SK-N-SH treated with all-trans-retinoic acid at 6 μM for 48 hours (cell line): ENCODE results near the gene KLHL5.

Experiments used
- ATAC-seq: fragments of 200-7000 bp; cut with Tn5 transposase; 3 replicates; pipeline ENCODE4 v1.9.1; 2020; ENCODE audit warnings: mild to moderate bottlenecking, moderate library complexity
- BACH2 ChIP-seq: fragments of 250-450 bp; sonication (Bioruptor Pico); IDR thresholded peaks from 2 replicates; pipeline ENCODE4 v1.9.0; 2021; ENCODE audit warnings: mild to moderate bottlenecking, borderline replicate concordance
- CREB5 ChIP-seq: fragments of 250-450 bp; sonication (Bioruptor Pico); IDR thresholded peaks from 2 replicates; pipeline ENCODE4 v1.5.1; 2020; ENCODE audit warnings: low read depth, mild to moderate bottlenecking, moderate library complexity
- CSDC2 ChIP-seq: fragments of 250-450 bp; sonication (Bioruptor Pico); IDR thresholded peaks from 2 replicates; pipeline ENCODE4 v1.5.0; 2020; ENCODE audit warnings: mild to moderate bottlenecking, moderate library complexity
- CSRNP3 ChIP-seq: fragments of 250-450 bp; sonication (Bioruptor Pico); IDR thresholded peaks from 2 replicates; pipeline ENCODE4 v1.5.1; 2021; ENCODE audit warnings: mild to moderate bottlenecking, moderate library complexity
- ESRRG ChIP-seq: fragments of 250-450 bp; sonication (Bioruptor Pico); IDR thresholded peaks from 2 replicates; pipeline ENCODE4 v1.6.1; 2021; ENCODE audit warnings: mild to moderate bottlenecking
- GLIS3 ChIP-seq: fragments of 250-450 bp; sonication (Bioruptor Pico); IDR thresholded peaks from 2 replicates; pipeline ENCODE4 v1.5.0; 2020; ENCODE audit warnings: mild to moderate bottlenecking, moderate library complexity
- ISL1 ChIP-seq: fragments of 250-450 bp; sonication (Bioruptor Pico); IDR thresholded peaks from 2 replicates; pipeline ENCODE4 v2.1.2; 2022; ENCODE audit warnings: mild to moderate bottlenecking, moderate library complexity
- OSR1 ChIP-seq: fragments of 250-450 bp; sonication (Bioruptor Pico); IDR thresholded peaks from 2 replicates; pipeline ENCODE4 v1.8.0; 2022; ENCODE audit warnings: moderate library complexity, mild to moderate bottlenecking, inconsistent platforms
- PATZ1 ChIP-seq: fragments of 250-450 bp; sonication (Bioruptor Pico); IDR thresholded peaks from 2 replicates; pipeline ENCODE4 v1.8.0; 2020; ENCODE audit warnings: mild to moderate bottlenecking, moderate library complexity, borderline replicate concordance
- POU6F1 ChIP-seq: fragments of 250-450 bp; sonication (Bioruptor Pico); IDR thresholded peaks from 2 replicates; pipeline ENCODE4 v1.8.0; 2021; ENCODE audit warnings: low read depth, mild to moderate bottlenecking, moderate library complexity, borderline replicate concordance
- PPARA ChIP-seq: fragments of 250-450 bp; sonication (Bioruptor Pico); IDR thresholded peaks from 2 replicates; pipeline ENCODE4 v1.5.0; 2020; ENCODE audit warnings: mild to moderate bottlenecking, borderline replicate concordance
- RARB ChIP-seq: fragments of 250-450 bp; sonication (Bioruptor Pico); IDR thresholded peaks from 2 replicates; pipeline ENCODE4 v1.8.0; 2021; ENCODE audit warnings: mild to moderate bottlenecking, moderate library complexity
- SNAI2 ChIP-seq: fragments of 250-450 bp; sonication (Bioruptor Pico); IDR thresholded peaks from 2 replicates; pipeline ENCODE4 v1.5.0; 2020; ENCODE audit warnings: mild to moderate bottlenecking, moderate library complexity
- TCF4 ChIP-seq: fragments of 250-450 bp; sonication (Bioruptor Pico); IDR thresholded peaks from 2 replicates; pipeline ENCODE4 v1.8.0; 2021; ENCODE audit warnings: mild to moderate bottlenecking, moderate library complexity, borderline replicate concordance
- TOX ChIP-seq: fragments of 250-450 bp; sonication (Bioruptor Pico); IDR thresholded peaks from 2 replicates; pipeline ENCODE4 v1.8.0; 2021; ENCODE audit warnings: mild to moderate bottlenecking, moderate library complexity, borderline replicate concordance
- TSHZ2 ChIP-seq: fragments of 250-450 bp; sonication (Bioruptor Pico); IDR thresholded peaks from 2 replicates; pipeline ENCODE4 v1.5.0; 2020; ENCODE audit warnings: mild to moderate bottlenecking, moderate library complexity
- ZC3H10 ChIP-seq: fragments of 250-450 bp; sonication (Bioruptor Pico); IDR thresholded peaks from 2 replicates; pipeline ENCODE4 v1.5.1; 2021; ENCODE audit warnings: mild to moderate bottlenecking, moderate library complexity
- ZFP30 ChIP-seq: fragments of 450-650 bp; formaldehyde crosslinking; IDR thresholded peaks from 2 replicates; pipeline ENCODE4 v1.5.0; 2022; ENCODE audit warnings: mild to moderate bottlenecking, moderate library complexity
- ZNF565 ChIP-seq: fragments of 450-650 bp; formaldehyde crosslinking; conservative IDR thresholded peaks from 2 replicates; pipeline ENCODE4 v1.5.0; 2020; ENCODE audit warnings: low read depth, mild to moderate bottlenecking, moderate library complexity

The KLHL5 gene

GRCh38 chr4:39078829-39079228 is 16.8 kb downstream of the KLHL5 start (continued):
- no peak for TF ChIP-seq PATZ1 (CRISPR knock-in tag)
- TF ChIP-seq, all 23 proteins: peak for 0

- TF ChIP-seq ZC3H10 (no peak), GLIS3 (CRISPR knock-in tag) (no peak)
Measured at GRCh38 chr4:39083164-39083563, 21.1 kb downstream of the KLHL5 start.

GRCh38 chr4:39085891-39086290 is 23.9 kb downstream of the KLHL5 start:
- no peak for ATAC-seq
- no peak for TF ChIP-seq RARB (CRISPR knock-in tag)
- TF ChIP-seq ZNF565 (CRISPR knock-in tag) = no peak
- no peak for TF ChIP-seq ZFP30 (CRISPR knock-in tag)
- no peak for TF ChIP-seq CSRNP3
- no peak for TF ChIP-seq ESRRG (CRISPR knock-in tag)
- TF ChIP-seq BACH2 (CRISPR knock-in tag) = no peak
- TF ChIP-seq CREB5 (CRISPR knock-in tag) = no peak
- no peak for TF ChIP-seq TOX (CRISPR knock-in tag)
- TF ChIP-seq OSR1 = no peak

More at GRCh38 chr4:39083164-39083563, 21.1 kb downstream of the KLHL5 start:
- ATAC-seq = no peak

- no peak for TF ChIP-seq TSHZ2 (CRISPR knock-in tag)
- no peak for TF ChIP-seq POU6F1
- no peak for TF ChIP-seq ISL1 (CRISPR knock-in tag)
- no peak for TF ChIP-seq PPARA (CRISPR knock-in tag)
- no peak for TF ChIP-seq ZNF565 (CRISPR knock-in tag)
- TF ChIP-seq ZC3H10 = no peak
- TF ChIP-seq CSDC2 (CRISPR knock-in tag) = no peak
- TF ChIP-seq PATZ1 (CRISPR knock-in tag) = no peak
- TF ChIP-seq OSR1 = no peak
- no peak for TF ChIP-seq TCF4 (CRISPR knock-in tag)
- no peak for TF ChIP-seq RARB (CRISPR knock-in tag)
- no peak for TF ChIP-seq SNAI2 (CRISPR knock-in tag)
- no peak for TF ChIP-seq CSRNP3
- TF ChIP-seq ESRRG (CRISPR knock-in tag) = no peak
- TF ChIP-seq ZFP30 (CRISPR knock-in tag) = no peak
- no peak for TF ChIP-seq CREB5 (CRISPR knock-in tag)
- no peak for TF ChIP-seq GLIS3 (CRISPR knock-in tag)
- TF ChIP-seq, all 23 proteins: peak for 0
- ATAC-seq = no peak
Measured at GRCh38 chr4:39096847-39097246, 34.8 kb downstream of the KLHL5 start.
